ENCODE results near the gene JAM3. TPM values are rescaled to one million over a fixed set of nuclear protein-coding genes. Genes with fewer than 3 reads are reported as not detected.

Gene JAM3
- total RNA-seq, 1 experiment from 2014 or later = 45.4 TPM

DNA sequence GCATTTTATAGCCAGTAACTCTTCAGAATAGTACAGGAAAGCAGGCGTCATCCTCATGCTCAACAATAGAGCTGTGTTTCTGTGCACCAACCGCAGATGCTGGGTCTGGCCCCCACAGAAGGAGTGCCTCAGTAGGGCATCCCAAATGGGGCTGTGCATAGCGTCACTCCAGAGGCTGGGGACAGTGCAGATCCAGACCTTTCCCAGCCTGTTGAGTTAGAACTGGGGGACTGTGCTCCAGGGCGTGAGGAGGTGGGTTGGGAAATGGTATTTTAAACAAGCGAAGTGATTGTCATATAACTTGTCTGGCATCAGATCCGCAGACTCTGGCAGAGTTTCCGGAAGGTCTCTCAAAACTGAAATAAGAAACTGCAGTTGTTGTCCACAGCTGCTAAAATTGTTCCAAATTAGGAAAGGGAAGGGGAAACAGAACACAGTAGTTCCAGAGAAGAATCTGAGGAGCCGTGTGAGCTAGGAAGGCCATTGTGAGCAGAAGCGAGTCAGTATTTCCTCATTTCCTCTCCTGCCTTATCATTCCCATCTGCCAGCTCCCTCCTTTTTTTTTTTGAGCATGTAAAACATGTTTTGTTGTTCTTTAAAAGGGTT lies 52.2 kb downstream of the JAM3 start:
- ATAC-seq (no peak), DNase-seq (ENCODE audit: low read depth, low spot score) (no peak)
- TF ChIP-seq, protein P1, sequence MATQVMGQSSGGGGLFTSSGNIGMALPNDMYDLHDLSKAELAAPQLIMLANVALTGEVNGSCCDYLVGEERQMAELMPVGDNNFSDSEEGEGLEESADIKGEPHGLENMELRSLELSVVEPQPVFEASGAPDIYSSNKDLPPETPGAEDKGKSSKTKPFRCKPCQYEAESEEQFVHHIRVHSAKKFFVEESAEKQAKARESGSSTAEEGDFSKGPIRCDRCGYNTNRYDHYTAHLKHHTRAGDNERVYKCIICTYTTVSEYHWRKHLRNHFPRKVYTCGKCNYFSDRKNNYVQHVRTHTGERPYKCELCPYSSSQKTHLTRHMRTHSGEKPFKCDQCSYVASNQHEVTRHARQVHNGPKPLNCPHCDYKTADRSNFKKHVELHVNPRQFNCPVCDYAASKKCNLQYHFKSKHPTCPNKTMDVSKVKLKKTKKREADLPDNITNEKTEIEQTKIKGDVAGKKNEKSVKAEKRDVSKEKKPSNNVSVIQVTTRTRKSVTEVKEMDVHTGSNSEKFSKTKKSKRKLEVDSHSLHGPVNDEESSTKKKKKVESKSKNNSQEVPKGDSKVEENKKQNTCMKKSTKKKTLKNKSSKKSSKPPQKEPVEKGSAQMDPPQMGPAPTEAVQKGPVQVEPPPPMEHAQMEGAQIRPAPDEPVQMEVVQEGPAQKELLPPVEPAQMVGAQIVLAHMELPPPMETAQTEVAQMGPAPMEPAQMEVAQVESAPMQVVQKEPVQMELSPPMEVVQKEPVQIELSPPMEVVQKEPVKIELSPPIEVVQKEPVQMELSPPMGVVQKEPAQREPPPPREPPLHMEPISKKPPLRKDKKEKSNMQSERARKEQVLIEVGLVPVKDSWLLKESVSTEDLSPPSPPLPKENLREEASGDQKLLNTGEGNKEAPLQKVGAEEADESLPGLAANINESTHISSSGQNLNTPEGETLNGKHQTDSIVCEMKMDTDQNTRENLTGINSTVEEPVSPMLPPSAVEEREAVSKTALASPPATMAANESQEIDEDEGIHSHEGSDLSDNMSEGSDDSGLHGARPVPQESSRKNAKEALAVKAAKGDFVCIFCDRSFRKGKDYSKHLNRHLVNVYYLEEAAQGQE (IDR thresholded peaks at IDR 0.05; ENCODE audit: insufficient read depth in 1 of 2, low read depth in 2 of 2, low read length in 1 of 2) = no peak
- TF ChIP-seq, protein P2, sequence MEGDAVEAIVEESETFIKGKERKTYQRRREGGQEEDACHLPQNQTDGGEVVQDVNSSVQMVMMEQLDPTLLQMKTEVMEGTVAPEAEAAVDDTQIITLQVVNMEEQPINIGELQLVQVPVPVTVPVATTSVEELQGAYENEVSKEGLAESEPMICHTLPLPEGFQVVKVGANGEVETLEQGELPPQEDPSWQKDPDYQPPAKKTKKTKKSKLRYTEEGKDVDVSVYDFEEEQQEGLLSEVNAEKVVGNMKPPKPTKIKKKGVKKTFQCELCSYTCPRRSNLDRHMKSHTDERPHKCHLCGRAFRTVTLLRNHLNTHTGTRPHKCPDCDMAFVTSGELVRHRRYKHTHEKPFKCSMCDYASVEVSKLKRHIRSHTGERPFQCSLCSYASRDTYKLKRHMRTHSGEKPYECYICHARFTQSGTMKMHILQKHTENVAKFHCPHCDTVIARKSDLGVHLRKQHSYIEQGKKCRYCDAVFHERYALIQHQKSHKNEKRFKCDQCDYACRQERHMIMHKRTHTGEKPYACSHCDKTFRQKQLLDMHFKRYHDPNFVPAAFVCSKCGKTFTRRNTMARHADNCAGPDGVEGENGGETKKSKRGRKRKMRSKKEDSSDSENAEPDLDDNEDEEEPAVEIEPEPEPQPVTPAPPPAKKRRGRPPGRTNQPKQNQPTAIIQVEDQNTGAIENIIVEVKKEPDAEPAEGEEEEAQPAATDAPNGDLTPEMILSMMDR (IDR thresholded peaks at IDR 0.05) = no peak
- TF ChIP-seq TCF7L2 (IDR thresholded peaks at IDR 0.05; ENCODE audit: low read depth, low read length) (no peak), SIN3A (IDR thresholded peaks at IDR 0.05; ENCODE audit: borderline replicate concordance, insufficient read depth, low read depth, low read length) (no peak), POLR2AphosphoS5 (IDR thresholded peaks at IDR 0.05; ENCODE audit: low read depth, low read length) (no peak)
- intact Hi-C loops (cut with micrococcal nuclease; ENCODE audit: unreplicated experiment) (no loop called here), in situ Hi-C loops (cut with HindIII; ENCODE audit: low pct_unique_long_range_greater_than_20kb, low sequenced_read_pairs) (no loop called here)
- H3K27ac ChIP-seq (ENCODE audit: low read length) = no peak overlapping the region
- peaks cover 14% of the 10 kb centered on the region; the same call in 1 of the 2 replicates for H3K4me1 ChIP-seq (ENCODE audit: control insufficient read depth, insufficient read depth, low read length)
- no peaks in the 10 kb centered on the region for H3K9me3 ChIP-seq (ENCODE audit: control insufficient read depth, insufficient read depth, low read depth, low read length)
- ChIA-PET CTCF (no interaction called here), POLR2A (no interaction called here)
- BruUV-seq (replicated peaks) = no TSS peak
- peaks cover 12% of the 10 kb centered on the region for H3K27me3 ChIP-seq (ENCODE audit: control insufficient read depth, insufficient read depth, low read length)
- no peaks in the 10 kb centered on the region for H3K36me3 ChIP-seq (ENCODE audit: control insufficient read depth, insufficient read depth, low read length)
- no peak overlapping the region for H3K4me3 ChIP-seq (ENCODE audit: low read depth in 2 of 2, low read length in 2 of 2)

DNA sequence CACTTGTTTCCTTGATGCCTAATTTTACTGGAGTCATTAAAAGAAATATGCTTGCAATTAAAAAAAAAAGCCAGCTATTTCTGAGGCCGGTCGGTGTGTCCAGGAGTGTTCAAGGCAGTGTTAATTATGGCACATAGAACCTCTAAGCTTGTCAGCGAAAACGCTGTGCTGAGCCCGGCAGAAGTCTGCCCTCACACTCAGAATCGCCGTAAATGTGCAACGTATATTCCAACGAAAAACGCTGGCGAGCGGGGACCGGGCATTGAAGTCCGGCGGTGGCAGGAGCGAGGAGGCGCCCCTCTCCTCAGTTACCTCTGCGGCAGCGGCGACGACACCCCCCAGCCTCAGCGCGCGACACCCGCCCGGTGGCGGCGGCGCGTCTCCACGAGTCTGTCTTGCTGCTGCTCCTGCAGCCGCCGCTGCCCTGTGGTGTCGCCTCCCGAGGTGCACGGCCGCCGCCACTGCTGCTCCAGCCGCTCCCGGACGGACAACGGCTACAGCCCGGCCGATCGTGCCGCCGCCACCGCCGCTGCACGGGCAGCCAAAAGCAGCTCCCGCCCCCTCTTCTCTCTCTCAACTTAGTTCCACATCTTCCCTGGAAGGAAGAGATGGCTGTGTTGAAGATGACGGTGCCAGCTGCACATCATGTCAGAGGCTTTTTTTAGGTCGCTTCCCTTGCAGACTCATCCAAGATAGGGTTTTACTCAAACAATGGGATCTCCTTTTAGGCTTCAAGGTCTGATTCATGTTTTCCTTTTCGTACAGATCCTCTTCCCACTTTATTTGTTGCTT lies 56.0 kb downstream of the JAM3 start:
- peaks cover 14% of the 10 kb centered on the region; the same call in 1 of the 2 replicates for H3K4me1 ChIP-seq (ENCODE audit: control insufficient read depth, insufficient read depth, low read length)
- no peaks in the 10 kb centered on the region for H3K36me3 ChIP-seq (ENCODE audit: control insufficient read depth, insufficient read depth, low read length)
- POLR2A ChIA-PET = no interaction called here
- intact Hi-C loops (cut with micrococcal nuclease; ENCODE audit: unreplicated experiment) (no loop called here), in situ Hi-C loops (cut with HindIII; ENCODE audit: low pct_unique_long_range_greater_than_20kb, low sequenced_read_pairs) (no loop called here)
- no TSS peak for BruUV-seq (replicated peaks)
- H3K9me3 ChIP-seq (ENCODE audit: control insufficient read depth, insufficient read depth, low read depth, low read length) = no peaks in the 10 kb centered on the region
- peaks cover 12% of the 10 kb centered on the region for H3K27me3 ChIP-seq (ENCODE audit: control insufficient read depth, insufficient read depth, low read length)
- ATAC-seq (peak; percentile 95), DNase-seq (ENCODE audit: low read depth, low spot score) (no peak)
- TF ChIP-seq POLR2AphosphoS5 (IDR thresholded peaks at IDR 0.05; ENCODE audit: low read depth, low read length) (no peak), SIN3A (IDR thresholded peaks at IDR 0.05; ENCODE audit: borderline replicate concordance, insufficient read depth, low read depth, low read length) (no peak), TCF7L2 (IDR thresholded peaks at IDR 0.05; ENCODE audit: low read depth, low read length) (no peak)
- TF ChIP-seq, protein P2 (IDR thresholded peaks at IDR 0.05) = no peak
- TF ChIP-seq, protein P1 (IDR thresholded peaks at IDR 0.05; ENCODE audit: insufficient read depth in 1 of 2, low read depth in 2 of 2, low read length in 1 of 2) = no peak
- no peak overlapping the region; the same call in 1 of the 2 replicates for H3K27ac ChIP-seq (ENCODE audit: low read length)
- CTCF ChIA-PET = no interaction called here
- peak overlapping the region; percentile 35 to 39 for H3K4me3 ChIP-seq (ENCODE audit: low read depth in 2 of 2, low read length in 2 of 2)
